ENCODE measurements around the gene RFFL. TPM values are rescaled to one million over a fixed set of nuclear protein-coding genes. Genes with fewer than 3 reads are reported as not detected.
"Not testable (repeated sequence)": the region's sequence is repeated elsewhere in the genome, so short reads cannot be mapped to it uniquely, and the experiment has no call there.

Gene RFFL
- total RNA-seq, 1 experiment from 2014 or later, result 40.3 TPM

- H3K9ac ChIP-seq (ENCODE audit: low read length); H3K36me3 ChIP-seq (ENCODE audit: control insufficient read depth in 1 of 2, insufficient read depth in 2 of 2, low read length in 2 of 2); intact Hi-C loops (cut with micrococcal nuclease); CTCF ChIA-PET; RAD21 ChIA-PET (ENCODE audit: low non-redundant PET in 1 of 2, low total read pairs in 2 of 2, uncharacterized antibody in 2 of 2, unreplicated experiment in 2 of 2); H3K27me3 ChIP-seq (ENCODE audit: insufficient read depth, low read length); H3K27ac ChIP-seq (ENCODE audit: low read depth, low read length); ATAC-seq; H4K20me1 ChIP-seq (ENCODE audit: insufficient read depth); DNase-seq (ENCODE audit: low read depth, low spot score); H3K4me3 ChIP-seq (replicated peaks in 1 of 2; ENCODE audit: low read depth in 1 of 2, low read length in 2 of 2); POLR2A ChIA-PET; H3K4me2 ChIP-seq (ENCODE audit: low read length); H2AFZ ChIP-seq (ENCODE audit: low read depth, low read length, poor library complexity, severe bottlenecking); H3K4me1 ChIP-seq (ENCODE audit: control insufficient read depth in 1 of 2, insufficient read depth in 2 of 2, low read length in 2 of 2); BruUV-seq (replicated peaks); H3K9me3 ChIP-seq (ENCODE audit: control insufficient read depth in 1 of 2, insufficient read depth in 1 of 2, low read depth in 1 of 2, low read length in 2 of 2); H3K9me2 ChIP-seq (ENCODE audit: insufficient read depth): not testable (repeated sequence)
- H3K79me2 ChIP-seq (ENCODE audit: insufficient read depth, low read length), result peaks cover 20% of the 10 kb centered on the region; the same call in 1 of the 2 replicates
Observed at GRCh38 chr17:35045458-35045979, 18.0 kb downstream of the RFFL start.

- Histone ChIP-seq H3K9ac (ENCODE audit: low read length) (no peak overlapping the region), H3K27ac (ENCODE audit: low read depth, low read length) (no peak overlapping the region), H3K4me1 (ENCODE audit: control insufficient read depth in 1 of 2, insufficient read depth in 2 of 2, low read length in 2 of 2) (peaks cover 0 to 7% of the 10 kb centered on the region in 2 experiments; a peak in 1 of 4 replicates), H3K4me3 (replicated peaks in 1 of 2; ENCODE audit: low read depth in 1 of 2, low read length in 2 of 2) (no peak overlapping the region), H3K79me2 (ENCODE audit: insufficient read depth, low read length) (peaks cover 17% of the 10 kb centered on the region; the same call in 1 of the 2 replicates), H3K27me3 (ENCODE audit: insufficient read depth, low read length) (no peaks in the 10 kb centered on the region), H4K20me1 (ENCODE audit: insufficient read depth) (no peaks in the 10 kb centered on the region), H2AFZ (ENCODE audit: low read depth, low read length, poor library complexity, severe bottlenecking) (no peak overlapping the region), H3K4me2 (ENCODE audit: low read length) (no peak overlapping the region), H3K9me3 (ENCODE audit: control insufficient read depth in 1 of 2, insufficient read depth in 1 of 2, low read depth in 1 of 2, low read length in 2 of 2) (no peaks in the 10 kb centered on the region), H3K9me2 (ENCODE audit: insufficient read depth) (no peaks in the 10 kb centered on the region), H3K36me3 (ENCODE audit: control insufficient read depth in 1 of 2, insufficient read depth in 2 of 2, low read length in 2 of 2) (no peaks in the 10 kb centered on the region)
- DNase-seq (ENCODE audit: low read depth, low spot score) (no peak), ATAC-seq (no peak)
- ChIA-PET POLR2A (no interaction called here), RAD21 (ENCODE audit: low non-redundant PET in 1 of 2, low total read pairs in 2 of 2, uncharacterized antibody in 2 of 2, unreplicated experiment in 2 of 2) (no interaction called here), CTCF (no interaction called here)
- TF ChIP-seq CEBPB (IDR thresholded peaks at IDR 0.05; ENCODE audit: low read depth), result no peak
- TF ChIP-seq TCF7L2 (IDR thresholded peaks at IDR 0.05; ENCODE audit: borderline replicate concordance, extremely low read depth, insufficient read depth, insufficient read length), result no peak
- TF ChIP-seq EGR1 (IDR thresholded peaks at IDR 0.05; ENCODE audit: low read depth), result no peak
- no peak for TF ChIP-seq CTCF (IDR thresholded peaks at IDR 0.05 in 2 of 3, conservative IDR thresholded peaks at IDR 0.05 in 1 of 3; ENCODE audit: borderline replicate concordance in 1 of 3, insufficient read depth in 1 of 3, low read depth in 2 of 3, low read length in 2 of 3)
- TF ChIP-seq FOSL1 (IDR thresholded peaks at IDR 0.05; ENCODE audit: low read depth), result no peak
- no peak for TF ChIP-seq RAD21 (IDR thresholded peaks at IDR 0.05; ENCODE audit: low read depth)
- no peak for TF ChIP-seq SRF (IDR thresholded peaks at IDR 0.05; ENCODE audit: low read depth)
- TF ChIP-seq MAX (IDR thresholded peaks at IDR 0.05), result no peak
- no peak for TF ChIP-seq ZNF274 (IDR thresholded peaks at IDR 0.05; ENCODE audit: low read depth, low read length)
- TF ChIP-seq JUND (IDR thresholded peaks at IDR 0.05), result no peak
- no peak for TF ChIP-seq POLR2AphosphoS5 (IDR thresholded peaks at IDR 0.05; ENCODE audit: low read depth, low read length)
- no peak for TF ChIP-seq SP1 (IDR thresholded peaks at IDR 0.05; ENCODE audit: low read depth)
- intact Hi-C loops (cut with micrococcal nuclease), result no loop called here
- BruUV-seq (replicated peaks), result no TSS peak
Observed at GRCh38 chr17:35044181-35044580, 19.3 kb downstream of the RFFL start.

Measured in HCT116 (cell line).